HG03103 (cell line): ENCODE measurements around the gene HLA-DOA.

Source experiments
- ATAC-seq: cut with Tn5 transposase; IDR thresholded peaks from one replicate; pipeline ENCODE4 v1.9.1; 2021; ENCODE audit warnings: low read depth; ENCODE audit not compliant: unreplicated experiment

The HLA-DOA gene

GRCh38 chr6:33017694-33018353, 8.4 kb upstream of the HLA-DOA start:
- ATAC-seq: no peak

- no peak for ATAC-seq
Observed at GRCh38 chr6:33017018-33017417, 7.6 kb upstream of the HLA-DOA start.

- no peak for ATAC-seq
Observed at GRCh38 chr6:33015798-33016197, 6.4 kb upstream of the HLA-DOA start.

- ATAC-seq: no peak
Observed at GRCh38 chr6:33014841-33015634, 5.6 kb upstream of the HLA-DOA start.

GRCh38 chr6:33013608-33014007, 4.2 kb upstream of the HLA-DOA start:
- no peak for ATAC-seq

- ATAC-seq: no peak
Observed at GRCh38 chr6:33010356-33010755, 965 bp upstream of the HLA-DOA start.

- ATAC-seq: no peak
Observed at GRCh38 chr6:33007831-33008400, 1.5 kb downstream of the HLA-DOA start.

GRCh38 chr6:33004940-33005339, 4.5 kb downstream of the HLA-DOA start:
- ATAC-seq: no peak

GRCh38 chr6:33001685-33002084, 7.7 kb downstream of the HLA-DOA start:
- no peak for ATAC-seq

GRCh38 chr6:33000055-33000454, 9.3 kb downstream of the HLA-DOA start:
- ATAC-seq: no peak

- no peak for ATAC-seq
Observed at GRCh38 chr6:32995448-32995847, 13.9 kb downstream of the HLA-DOA start.

GRCh38 chr6:32993363-32993973, 15.9 kb downstream of the HLA-DOA start:
- ATAC-seq: no peak

GRCh38 chr6:32991972-32992371, 17.4 kb downstream of the HLA-DOA start:
- ATAC-seq: no peak

GRCh38 chr6:32989368-32989767, 20.0 kb downstream of the HLA-DOA start:
- no peak for ATAC-seq

GRCh38 chr6:32984622-32985389, 24.6 kb downstream of the HLA-DOA start:
- ATAC-seq: no peak

- ATAC-seq: no peak
Observed at GRCh38 chr6:32983964-32984621, 25.3 kb downstream of the HLA-DOA start.

- ATAC-seq: no peak
Observed at GRCh38 chr6:32983493-32983848, 25.9 kb downstream of the HLA-DOA start.

- no peak for ATAC-seq
Observed at GRCh38 chr6:32982702-32983492, 26.5 kb downstream of the HLA-DOA start.

- ATAC-seq: no peak
Observed at GRCh38 chr6:32982084-32982701, 27.2 kb downstream of the HLA-DOA start.
